BJ (cell line): ENCODE data around the gene RBM4B. TPM values are rescaled to one million over a fixed set of nuclear protein-coding genes. Genes with fewer than 3 reads are reported as not detected.

Source experiments
- CTCF ChIA-PET: fragments of 350-600 bp; formaldehyde crosslinking; extraction: SDS; loops from one replicate; lab custom pipeline; 2021; ENCODE audit warnings: antibody characterized with exemption, inconsistent platforms; lab: Yijun Ruan, JAX
- POLR2A ChIA-PET: fragments of 300-600 bp; sonication (Branson Sonifier 250); formaldehyde crosslinking; extraction: SDS; loops from one replicate; lab custom pipeline; 2021; ENCODE audit warnings: antibody characterized with exemption; lab: Charles Lee
- DNase-seq: peaks from one replicate; pipeline ENCODE4 v3.0.0-alpha.2; 2011; ENCODE audit warnings: low read depth
- H3K27me3 ChIP-seq: 2 replicates; pipeline ENCODE4 v1.6.0; 2011; ENCODE audit warnings: low read length; ENCODE audit not compliant: control insufficient read depth, insufficient read depth
- H3K36me3 ChIP-seq: 2 replicates; pipeline ENCODE4 v1.5.1; 2011; ENCODE audit warnings: low read length; ENCODE audit not compliant: control insufficient read depth, insufficient read depth
- H3K4me3 ChIP-seq: 2 replicates; pipeline ENCODE4 v1.5.1; 2011; ENCODE audit warnings: low read depth, mild to moderate bottlenecking, control low read depth, low read length
- CTCF ChIP-seq: IDR thresholded peaks from 2 replicates; pipeline ENCODE4 v1.5.1; 2011; ENCODE audit warnings: low read depth, mild to moderate bottlenecking, control low read depth, inconsistent platforms, low read length, moderate library complexity; ENCODE audit not compliant: insufficient read depth
- polyA plus RNA-seq: library from polyadenylated mRNA; depleted of rRNA; stranded (reverse); fragments of >200 nt; gene quantifications from 2 replicates; pipeline ENCODE4 v1.2.3, GENCODE V29; 2011

The RBM4B gene
- polyA plus RNA-seq, 1 experiment: 26.7 TPM

- no peaks in the 10 kb centered on the region for H3K36me3 ChIP-seq
- POLR2A ChIA-PET: no interaction called here
- CTCF ChIA-PET: interaction anchor here (1.1 kb wide), 1 partner anchor 12 kb away, joined by 3 read pairs; no protein-coding TSS in a partner anchor
- H3K27me3 ChIP-seq: no peaks in the 10 kb centered on the region
- no peak overlapping the region for H3K4me3 ChIP-seq
- no peak for DNase-seq
- TF ChIP-seq CTCF: no peak
Measured at GRCh38 chr11:66700742-66701141, 23.1 kb upstream of the RBM4B start.

GRCh38 chr11:66700337-66700736 is 22.6 kb upstream of the RBM4B start:
- ChIA-PET POLR2A (no interaction called here), CTCF (interaction anchor here (1.0 to 1.1 kb wide), 2 partner anchors 12 to 134 kb away, joined by 3 to 4 read pairs; no protein-coding TSS in a partner anchor)
- Histone ChIP-seq H3K27me3 (no peaks in the 10 kb centered on the region), H3K36me3 (no peaks in the 10 kb centered on the region), H3K4me3 (no peak overlapping the region)
- no peak for TF ChIP-seq CTCF
- DNase-seq: no peak

GRCh38 chr11:66698491-66698890 is 20.8 kb upstream of the RBM4B start:
- POLR2A ChIA-PET: no interaction called here
- no peak for DNase-seq
- H3K27me3 ChIP-seq: no peaks in the 10 kb centered on the region
- no peaks in the 10 kb centered on the region for H3K36me3 ChIP-seq
- CTCF ChIA-PET: interaction anchor here (0.6 to 1.5 kb wide), 3 partner anchors 142 to 290 kb away, joined by 3 read pairs; no protein-coding TSS in a partner anchor
- TF ChIP-seq CTCF: no peak
- H3K4me3 ChIP-seq: no peak overlapping the region

- no peak for TF ChIP-seq CTCF
- ChIA-PET CTCF (interaction anchor here (0.6 to 1.5 kb wide), 2 partner anchors 143 to 199 kb away, joined by 3 read pairs; no protein-coding TSS in a partner anchor), POLR2A (no interaction called here)
- H3K27me3 ChIP-seq: no peaks in the 10 kb centered on the region
- H3K36me3 ChIP-seq: no peaks in the 10 kb centered on the region
- no peak overlapping the region for H3K4me3 ChIP-seq
- DNase-seq: no peak
Measured at GRCh38 chr11:66697988-66698387, 20.3 kb upstream of the RBM4B start.

GRCh38 chr11:66696146-66696545 is 18.5 kb upstream of the RBM4B start:
- no peaks in the 10 kb centered on the region for H3K27me3 ChIP-seq
- no peaks in the 10 kb centered on the region for H3K36me3 ChIP-seq
- DNase-seq: no peak
- CTCF ChIA-PET: interaction anchor here (0.6 to 3.3 kb wide), 9 partner anchors 10 to 281 kb away, joined by 3 to 17 read pairs (median 4); partner anchors contain the start of genes C11orf86 and RBM4B
- H3K4me3 ChIP-seq: no peak overlapping the region
- POLR2A ChIA-PET: no interaction called here
- TF ChIP-seq CTCF: no peak
